Measurements from ENCODE around the gene RUNX1.

Gene RUNX1

DNA sequence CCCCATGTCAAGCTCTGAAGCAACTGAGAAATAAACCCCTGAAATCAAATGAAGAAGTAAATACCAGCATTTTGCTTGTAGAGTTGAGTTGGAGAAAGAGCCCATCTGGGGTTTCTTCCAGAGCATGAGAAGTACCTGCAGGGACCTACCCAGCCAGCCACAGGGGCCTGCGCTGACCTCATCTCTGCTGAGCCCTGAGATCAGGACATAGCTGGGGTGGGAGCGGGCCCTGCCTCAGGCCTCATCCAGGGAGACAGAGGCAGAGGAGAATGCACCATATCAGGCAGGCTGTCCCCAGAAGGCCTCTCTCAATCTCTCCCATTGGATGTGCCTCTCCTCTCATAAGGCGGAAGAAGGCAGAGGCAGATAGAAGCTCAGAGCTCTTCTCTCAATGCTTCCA, 27.6 kb downstream of the RUNX1 start:
- DNase-seq (ENCODE audit: low read depth in 2 of 2), result no peak
- H3K4me3 ChIP-seq (replicated peaks in 1 of 2; ENCODE audit: low read depth in 2 of 2, low read length in 2 of 2), result no peak overlapping the region
- TF ChIP-seq, protein P1, sequence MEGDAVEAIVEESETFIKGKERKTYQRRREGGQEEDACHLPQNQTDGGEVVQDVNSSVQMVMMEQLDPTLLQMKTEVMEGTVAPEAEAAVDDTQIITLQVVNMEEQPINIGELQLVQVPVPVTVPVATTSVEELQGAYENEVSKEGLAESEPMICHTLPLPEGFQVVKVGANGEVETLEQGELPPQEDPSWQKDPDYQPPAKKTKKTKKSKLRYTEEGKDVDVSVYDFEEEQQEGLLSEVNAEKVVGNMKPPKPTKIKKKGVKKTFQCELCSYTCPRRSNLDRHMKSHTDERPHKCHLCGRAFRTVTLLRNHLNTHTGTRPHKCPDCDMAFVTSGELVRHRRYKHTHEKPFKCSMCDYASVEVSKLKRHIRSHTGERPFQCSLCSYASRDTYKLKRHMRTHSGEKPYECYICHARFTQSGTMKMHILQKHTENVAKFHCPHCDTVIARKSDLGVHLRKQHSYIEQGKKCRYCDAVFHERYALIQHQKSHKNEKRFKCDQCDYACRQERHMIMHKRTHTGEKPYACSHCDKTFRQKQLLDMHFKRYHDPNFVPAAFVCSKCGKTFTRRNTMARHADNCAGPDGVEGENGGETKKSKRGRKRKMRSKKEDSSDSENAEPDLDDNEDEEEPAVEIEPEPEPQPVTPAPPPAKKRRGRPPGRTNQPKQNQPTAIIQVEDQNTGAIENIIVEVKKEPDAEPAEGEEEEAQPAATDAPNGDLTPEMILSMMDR (IDR thresholded peaks at IDR 0.05; ENCODE audit: low read depth, low read length), result no peak

DNA sequence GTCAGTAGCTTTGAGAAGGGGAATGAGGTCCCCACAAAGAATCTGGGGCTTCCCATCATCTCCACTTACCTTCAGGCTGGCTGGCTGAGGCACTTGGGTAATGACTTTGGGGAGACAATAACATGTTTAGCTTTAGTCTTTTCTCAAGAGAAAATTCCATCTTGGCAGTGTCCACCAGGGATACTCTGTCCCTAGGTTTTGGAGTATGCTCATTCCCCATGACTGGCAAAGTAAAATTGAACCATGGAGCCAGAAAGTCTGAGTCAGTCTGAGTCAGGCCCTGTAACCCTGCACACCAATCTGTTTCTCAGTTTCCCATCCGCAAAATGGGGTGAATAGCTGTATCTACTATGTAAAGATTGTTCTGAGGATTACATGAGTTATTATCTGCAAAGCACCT, 28.2 kb downstream of the RUNX1 start:
- peak in 1 of 2 donors; percentile 44 for DNase-seq (ENCODE audit: low read depth in 2 of 2)
- H3K4me3 ChIP-seq (replicated peaks in 1 of 2; ENCODE audit: low read depth in 2 of 2, low read length in 2 of 2), result no peak overlapping the region
- TF ChIP-seq, protein P1 (IDR thresholded peaks at IDR 0.05; ENCODE audit: low read depth, low read length), result no peak

DNA sequence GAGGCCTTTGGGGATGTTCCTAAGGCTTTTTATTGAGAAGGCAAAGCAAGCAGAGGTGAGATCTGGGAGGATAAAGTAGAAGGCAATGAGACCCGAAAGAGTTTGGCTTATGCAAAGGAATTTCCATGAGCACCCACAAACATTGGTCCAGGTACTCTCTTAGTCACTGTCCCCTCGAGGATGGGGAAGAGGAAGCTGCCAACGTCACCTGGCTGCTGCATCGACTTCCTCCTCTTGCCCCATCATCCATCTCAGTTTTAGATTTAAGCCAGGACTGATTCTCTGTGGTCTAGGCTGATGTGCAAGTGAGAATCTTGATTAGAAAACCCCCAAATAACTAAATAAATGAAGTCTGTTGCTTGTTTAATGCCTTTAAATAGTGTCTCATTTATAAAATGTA, 28.7 kb downstream of the RUNX1 start:
- no peak for DNase-seq (ENCODE audit: low read depth in 2 of 2)
- no peak overlapping the region for H3K4me3 ChIP-seq (replicated peaks in 1 of 2; ENCODE audit: low read depth in 2 of 2, low read length in 2 of 2)
- TF ChIP-seq, protein P1 (IDR thresholded peaks at IDR 0.05; ENCODE audit: low read depth, low read length), result no peak

DNA sequence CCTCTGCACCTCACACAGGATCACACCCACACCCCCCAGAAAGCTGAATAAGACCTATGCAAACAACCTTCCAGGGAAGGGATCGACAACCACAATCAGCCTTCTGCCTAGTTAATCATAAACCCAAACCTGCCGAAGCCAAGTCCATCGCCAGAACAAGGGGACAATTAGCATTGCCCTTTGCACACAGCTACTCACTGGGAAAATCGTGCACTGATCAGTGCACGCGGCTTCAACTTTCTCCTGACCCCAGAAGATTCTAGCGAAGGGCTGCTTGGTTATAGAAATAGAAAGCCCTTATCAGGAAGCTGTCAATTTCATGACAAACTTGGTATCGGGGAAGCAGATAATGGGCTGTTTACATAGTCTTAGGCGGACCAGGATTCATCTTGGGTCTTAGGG, 29.5 kb downstream of the RUNX1 start:
- TF ChIP-seq, protein P1 (IDR thresholded peaks at IDR 0.05; ENCODE audit: low read depth, low read length), result no peak
- no peak overlapping the region for H3K4me3 ChIP-seq (replicated peaks in 1 of 2; ENCODE audit: low read depth in 2 of 2, low read length in 2 of 2)
- no peak for DNase-seq (ENCODE audit: low read depth in 2 of 2)

DNA sequence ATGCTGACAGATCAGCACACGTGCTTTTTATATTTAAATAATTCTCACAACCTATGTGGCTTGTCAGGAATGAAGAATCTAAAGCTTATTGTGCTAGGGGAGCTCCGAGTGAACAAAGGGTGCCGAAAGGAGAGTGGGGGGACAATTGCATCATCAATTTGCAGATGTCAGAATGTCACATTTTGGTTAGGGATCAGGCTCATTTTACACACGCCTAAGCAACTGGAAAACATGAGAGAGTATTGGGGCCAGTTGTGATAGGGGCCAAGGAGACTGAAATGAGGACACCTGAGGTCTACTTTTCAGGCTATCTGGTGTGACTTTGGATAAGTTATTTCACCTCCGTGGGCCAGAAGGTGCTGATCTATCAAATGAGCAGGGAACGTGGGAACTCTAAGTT, 31.8 kb downstream of the RUNX1 start:
- H3K4me3 ChIP-seq (replicated peaks in 1 of 2; ENCODE audit: low read depth in 2 of 2, low read length in 2 of 2), result no peak overlapping the region
- TF ChIP-seq, protein P1 (IDR thresholded peaks at IDR 0.05; ENCODE audit: low read depth, low read length), result no peak
- no peak for DNase-seq (ENCODE audit: low read depth in 2 of 2)

DNA sequence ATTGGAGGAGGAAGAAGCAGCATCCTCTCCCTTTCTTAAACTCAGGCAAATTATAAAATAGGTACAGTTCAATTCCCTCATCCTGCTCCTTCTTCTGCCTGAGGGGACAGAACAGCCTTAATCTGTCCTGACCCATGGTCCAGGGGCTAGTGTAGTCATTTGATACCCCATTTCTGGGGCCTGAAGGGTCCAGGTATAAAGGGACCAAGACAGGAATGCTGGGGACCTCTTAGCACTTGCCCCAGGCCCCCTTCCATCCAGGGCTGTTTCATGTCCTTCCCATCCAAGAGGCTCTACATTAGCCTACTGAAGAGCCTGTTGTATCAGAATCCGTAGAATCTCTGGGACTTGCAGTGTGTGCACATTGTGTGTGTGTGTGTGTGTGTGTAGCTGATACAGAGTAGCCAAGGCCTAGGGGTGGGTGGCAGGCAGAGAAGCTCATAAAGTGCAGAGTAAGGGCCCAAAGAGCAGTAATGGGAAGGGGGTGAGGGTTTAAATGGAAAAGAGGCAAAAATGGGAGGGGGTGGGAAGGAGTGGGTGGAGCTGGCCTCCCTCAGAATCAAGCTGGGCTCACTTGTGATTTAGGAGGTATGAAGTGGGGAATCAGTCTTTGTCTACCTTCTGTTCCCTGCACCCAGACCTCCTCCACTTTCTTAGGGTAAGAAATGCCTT, 32.4 kb downstream of the RUNX1 start:
- TF ChIP-seq, protein P1 (IDR thresholded peaks at IDR 0.05; ENCODE audit: low read depth, low read length), result no peak
- DNase-seq (ENCODE audit: low read depth in 2 of 2), result no peak
- H3K4me3 ChIP-seq (replicated peaks in 1 of 2; ENCODE audit: low read depth in 2 of 2, low read length in 2 of 2), result no peak overlapping the region

DNA sequence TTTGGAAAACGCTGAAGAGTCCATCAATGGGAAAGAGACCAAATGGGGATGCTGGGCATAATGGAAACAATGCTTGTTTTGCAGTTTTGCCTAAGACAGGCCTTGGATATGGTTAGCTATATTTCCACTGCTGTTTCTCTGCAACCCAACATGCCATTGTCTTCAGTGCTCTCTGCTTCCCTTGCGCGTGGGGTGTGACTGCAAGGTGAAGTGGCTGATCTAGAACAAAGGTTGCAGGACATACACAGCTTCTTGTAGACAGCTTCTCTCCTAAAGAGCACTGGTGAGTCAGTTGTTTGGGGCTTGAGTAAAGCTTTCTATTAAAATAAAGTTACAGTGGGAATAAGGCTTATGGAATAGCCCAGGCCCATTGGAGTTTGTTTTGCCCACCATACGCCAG, 33.0 kb downstream of the RUNX1 start:
- no peak for DNase-seq (ENCODE audit: low read depth in 2 of 2)
- no peak overlapping the region for H3K4me3 ChIP-seq (replicated peaks in 1 of 2; ENCODE audit: low read depth in 2 of 2, low read length in 2 of 2)
- TF ChIP-seq, protein P1 (IDR thresholded peaks at IDR 0.05; ENCODE audit: low read depth, low read length), result no peak

Data from cardiac fibroblast (primary cell).